Activated T-helper 1 cell treated with anti-CD3 and anti-CD28 coated beads, Interleukin-12 subunit alpha, Interleukin-12 subunit beta, Interleukin-2, Interleukin-4 antibody, amounts not matched to agents 30 ng/mL and 10 ng/mL and 1 ng/mL, durations not matched to agents 14 hours and 24 hours and 36 hours (primary cell): ENCODE data around the gene HES7. TPM values are rescaled to one million over a fixed set of nuclear protein-coding genes. Genes with fewer than 3 reads are reported as not detected.
A peak's percentile ranks its signal among the peaks of the same experiment; 100 is the strongest.

ENCODE experiments used
- DNase-seq: peaks from one replicate; pipeline ENCODE4 v3.0.0; 2021; ENCODE audit warnings: low spot score
- H3K27ac Mint-ChIP-seq: one replicate; pipeline ENCODE4 v1.8.0; 2021; ENCODE audit warnings: mild to moderate bottlenecking, mixed read lengths
- H3K27me3 Mint-ChIP-seq: one replicate; pipeline ENCODE4 v1.8.0; 2022; ENCODE audit warnings: mild to moderate bottlenecking, moderate library complexity, mixed read lengths; ENCODE audit not compliant: insufficient read depth
- H3K36me3 Mint-ChIP-seq: one replicate; pipeline ENCODE4 v1.8.0; 2021; ENCODE audit warnings: low read depth, mixed read lengths
- H3K4me1 Mint-ChIP-seq: one replicate; pipeline ENCODE4 v1.8.0; 2021; ENCODE audit warnings: low read depth, mixed read lengths
- H3K4me3 Mint-ChIP-seq: one replicate; pipeline ENCODE4 v1.8.0; 2021; ENCODE audit warnings: mild to moderate bottlenecking, moderate library complexity, mixed read lengths
- H3K9me3 Mint-ChIP-seq: one replicate; pipeline ENCODE4 v1.8.0; 2021; ENCODE audit warnings: mixed read lengths
- intact Hi-C: fragments of 100-400 bp; cut with micrococcal nuclease; formaldehyde crosslinking; loops from one replicate; pipeline ENCODE4 v1.15.1; 2024
- total RNA-seq: library from RNA; stranded (reverse); gene quantifications from 2 replicates; pipeline ENCODE4 v1.2.3, GENCODE V29; 2022

Gene HES7
- total RNA-seq, 1 donor from 2014 or later, result 1.8 TPM

GRCh38 chr17:8153031-8153451 is 29.1 kb upstream of the HES7 start:
- Mint-ChIP-seq H3K36me3 (peaks cover 2% of the 10 kb centered on the region), H3K9me3 (no peaks in the 10 kb centered on the region), H3K27ac (peak overlapping the region; percentile 98), H3K4me3 (peak overlapping the region; percentile 95), H3K27me3 (no peaks in the 10 kb centered on the region), H3K4me1 (peaks cover 37% of the 10 kb centered on the region)
- no peak for DNase-seq
- intact Hi-C loops, result loop anchor here (5.0 to 10.0 kb wide), 4 partner anchors 266 to 1138 kb away; partner anchors contain the start of genes CHD3, MPDU1, RNASEK and TP53

- Mint-ChIP-seq H3K9me3 (no peaks in the 10 kb centered on the region), H3K4me1 (peaks cover 37% of the 10 kb centered on the region), H3K4me3 (peak within 1 kb of the TSS; percentile 95), H3K27ac (peak within 1 kb of the TSS; percentile 98), H3K27me3 (no peaks in the 10 kb centered on the region), H3K36me3 (peaks cover 2% of the 10 kb centered on the region)
- peak; percentile 88 for DNase-seq
- intact Hi-C loops, result loop anchor here (5.0 to 10.0 kb wide), 4 partner anchors 265 to 1137 kb away; partner anchors contain the start of genes CHD3, MPDU1, RNASEK and TP53
Measured at GRCh38 chr17:8152112-8152775, 28.3 kb upstream of the HES7 start, which contains the start of gene PER1. PER1 (minus strand) TSS chr17:8152404; CDS start chr17:8150706, 1,698 bp downstream.

- H3K27ac Mint-ChIP-seq, result peak overlapping the region; percentile 98
- H3K4me1 Mint-ChIP-seq, result peaks cover 37% of the 10 kb centered on the region
- no peak for DNase-seq
- H3K27me3 Mint-ChIP-seq, result no peaks in the 10 kb centered on the region
- peak overlapping the region; percentile 95 for H3K4me3 Mint-ChIP-seq
- H3K36me3 Mint-ChIP-seq, result peaks cover 5% of the 10 kb centered on the region
- intact Hi-C loops, result loop anchor here (1.0 to 10.0 kb wide), 5 partner anchors 12 to 1137 kb away; partner anchors contain the start of genes CHD3, MPDU1, RNASEK and TP53
- H3K9me3 Mint-ChIP-seq, result no peaks in the 10 kb centered on the region
Measured at GRCh38 chr17:8151641-8152111, 27.8 kb upstream of the HES7 start.

- Mint-ChIP-seq H3K27ac (peak overlapping the region; percentile 98), H3K4me1 (peaks cover 37% of the 10 kb centered on the region), H3K36me3 (peaks cover 10% of the 10 kb centered on the region), H3K27me3 (no peaks in the 10 kb centered on the region), H3K9me3 (no peaks in the 10 kb centered on the region), H3K4me3 (peak overlapping the region; percentile 95)
- intact Hi-C loops, result loop anchor here (1.0 to 10.0 kb wide), 5 partner anchors 12 to 1136 kb away; partner anchors contain the start of genes CHD3, MPDU1, RNASEK and TP53
- DNase-seq, result peak; percentile 91
Measured at GRCh38 chr17:8151120-8151640, 27.3 kb upstream of the HES7 start.

- intact Hi-C loops, result loop anchor here (1.0 to 10.0 kb wide), 5 partner anchors 11 to 1136 kb away; partner anchors contain the start of genes CHD3, MPDU1, RNASEK and TP53
- Mint-ChIP-seq H3K9me3 (no peaks in the 10 kb centered on the region), H3K27me3 (no peaks in the 10 kb centered on the region), H3K4me1 (peaks cover 37% of the 10 kb centered on the region), H3K4me3 (peak overlapping the region; percentile 95), H3K36me3 (peaks cover 15% of the 10 kb centered on the region), H3K27ac (peak overlapping the region; percentile 98)
- no peak for DNase-seq
Measured at GRCh38 chr17:8150194-8151119, 26.6 kb upstream of the HES7 start.

- intact Hi-C loops, result loop anchor here (5.0 to 10.0 kb wide), 4 partner anchors 262 to 1135 kb away; partner anchors contain the start of genes CHD3, MPDU1, RNASEK and TP53
- Mint-ChIP-seq H3K27ac (peak overlapping the region; percentile 44), H3K4me1 (peaks cover 37% of the 10 kb centered on the region), H3K9me3 (no peaks in the 10 kb centered on the region), H3K27me3 (no peaks in the 10 kb centered on the region), H3K4me3 (peak overlapping the region; percentile 95), H3K36me3 (peaks cover 16% of the 10 kb centered on the region)
- DNase-seq, result no peak
Measured at GRCh38 chr17:8149419-8150193, 25.7 kb upstream of the HES7 start.

- DNase-seq, result no peak
- Mint-ChIP-seq H3K4me3 (no peak overlapping the region), H3K27me3 (no peaks in the 10 kb centered on the region), H3K36me3 (peaks cover 20% of the 10 kb centered on the region), H3K4me1 (peaks cover 29% of the 10 kb centered on the region), H3K27ac (no peak overlapping the region), H3K9me3 (no peaks in the 10 kb centered on the region)
- intact Hi-C loops, result no loop called here
Measured at GRCh38 chr17:8148560-8148959, 24.7 kb upstream of the HES7 start.

GRCh38 chr17:8147805-8148404 is 24.0 kb upstream of the HES7 start:
- intact Hi-C loops, result no loop called here
- Mint-ChIP-seq H3K27ac (no peak overlapping the region), H3K4me3 (no peak overlapping the region), H3K27me3 (no peaks in the 10 kb centered on the region), H3K36me3 (peaks cover 20% of the 10 kb centered on the region), H3K9me3 (no peaks in the 10 kb centered on the region), H3K4me1 (peaks cover 23% of the 10 kb centered on the region)
- DNase-seq, result no peak

- intact Hi-C loops, result no loop called here
- no peak overlapping the region for H3K27ac Mint-ChIP-seq
- no peak overlapping the region for H3K4me3 Mint-ChIP-seq
- H3K27me3 Mint-ChIP-seq, result no peaks in the 10 kb centered on the region
- peaks cover 16% of the 10 kb centered on the region for H3K4me1 Mint-ChIP-seq
- H3K9me3 Mint-ChIP-seq, result no peaks in the 10 kb centered on the region
- no peak for DNase-seq
- H3K36me3 Mint-ChIP-seq, result peaks cover 25% of the 10 kb centered on the region
Measured at GRCh38 chr17:8147141-8147804, 23.4 kb upstream of the HES7 start.

- Mint-ChIP-seq H3K4me1 (peaks cover 11% of the 10 kb centered on the region), H3K36me3 (peaks cover 28% of the 10 kb centered on the region), H3K27me3 (no peaks in the 10 kb centered on the region), H3K27ac (peak overlapping the region; percentile 22), H3K4me3 (no peak overlapping the region), H3K9me3 (no peaks in the 10 kb centered on the region)
- no peak for DNase-seq
- intact Hi-C loops, result no loop called here
Measured at GRCh38 chr17:8146381-8147140, 22.7 kb upstream of the HES7 start.

GRCh38 chr17:8145811-8146210 is 21.9 kb upstream of the HES7 start:
- no peaks in the 10 kb centered on the region for H3K27me3 Mint-ChIP-seq
- no peak for DNase-seq
- peaks cover 34% of the 10 kb centered on the region for H3K36me3 Mint-ChIP-seq
- peak overlapping the region; percentile 22 for H3K27ac Mint-ChIP-seq
- intact Hi-C loops, result no loop called here
- no peaks in the 10 kb centered on the region for H3K9me3 Mint-ChIP-seq
- peaks cover 8% of the 10 kb centered on the region for H3K4me1 Mint-ChIP-seq
- H3K4me3 Mint-ChIP-seq, result no peak overlapping the region
